Measurements from ENCODE around the gene NELFB.

- no peak for TF ChIP-seq CTCF (IDR thresholded peaks at IDR 0.05; ENCODE audit: low read length)
- no peak for TF ChIP-seq EZH2 (IDR thresholded peaks at IDR 0.05; ENCODE audit: borderline replicate concordance, low read length)
Measured at GRCh38 chr9:137313956-137314560, 58.9 kb downstream of the NELFB start.

Data from OCI-LY1 (cell line).